Measurements from ENCODE around the gene KREMEN2.

DNA sequence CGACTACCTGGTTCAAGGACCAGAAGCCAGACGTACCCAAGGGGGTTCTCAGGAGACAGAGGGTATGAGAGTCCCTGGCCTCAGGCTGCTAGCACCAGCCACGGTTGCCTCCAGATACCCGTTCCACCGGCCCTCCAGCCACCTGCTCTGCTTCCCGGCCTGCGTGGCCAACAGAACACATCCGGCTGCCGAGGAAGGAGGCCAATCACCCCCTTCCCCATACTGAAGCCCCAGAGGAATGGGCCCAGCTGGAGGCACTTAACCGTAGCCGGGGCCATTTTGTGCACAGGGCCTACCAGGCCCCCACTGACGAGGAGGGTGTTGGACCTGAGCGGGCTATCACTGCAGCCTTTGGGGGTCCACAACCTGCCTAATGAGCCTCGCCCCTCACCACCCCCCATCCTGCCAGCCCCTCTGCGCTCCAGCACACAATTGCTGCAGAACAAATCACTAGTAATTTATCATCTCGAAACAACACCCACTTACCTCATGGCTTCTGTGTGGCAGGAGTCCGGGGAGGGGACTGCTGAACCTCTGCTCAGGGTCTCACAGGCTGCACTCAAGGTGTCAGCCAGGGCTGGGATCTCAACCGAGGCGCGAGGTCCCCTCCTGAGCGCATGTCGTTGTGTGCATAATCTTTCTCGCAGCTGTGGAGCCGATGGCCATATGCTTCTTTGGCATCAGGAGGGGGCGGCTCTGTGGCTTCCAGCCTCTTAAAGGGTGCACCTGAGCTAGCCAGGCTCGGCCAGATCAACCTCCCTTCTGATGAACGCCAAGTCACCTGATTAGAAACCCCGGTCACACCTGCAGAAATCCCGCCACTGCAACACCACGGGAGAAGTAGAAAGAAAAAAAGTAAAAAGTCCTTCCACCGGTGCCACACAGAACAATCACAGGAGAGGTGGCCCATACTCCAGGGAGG is 10.1 kb upstream of the KREMEN2 start:
- TF ChIP-seq NFRKB (IDR thresholded peaks at IDR 0.05) (no peak), ZNF432 (CRISPR knock-in tag; IDR thresholded peaks at IDR 0.05; ENCODE audit: borderline replicate concordance) (no peak)

All from HepG2 (cell line).